ENCODE measurements around the gene FAHD1.

DNA sequence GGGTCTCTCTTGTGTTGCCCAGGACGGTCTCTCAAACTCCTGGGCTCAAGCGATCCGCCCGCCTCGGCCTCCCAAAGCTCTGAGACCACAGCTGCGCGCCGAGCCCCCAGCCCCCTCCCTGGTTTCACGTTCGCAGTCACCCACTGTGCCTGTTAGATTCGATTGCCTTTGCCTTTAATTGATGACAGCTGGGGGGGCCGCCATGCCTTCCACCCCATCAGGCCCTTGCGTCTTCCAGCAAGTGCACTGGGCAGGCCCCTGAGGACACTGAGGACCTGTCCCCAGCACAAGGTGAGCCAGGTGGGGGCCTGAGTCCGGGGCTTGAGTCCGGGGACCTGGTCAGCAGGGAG is 36.8 kb upstream of the FAHD1 start:
- TF ChIP-seq EZH2phosphoT487 (IDR thresholded peaks at IDR 0.05; ENCODE audit: insufficient read depth, low read depth): no peak
- no peak for TF ChIP-seq EZH2 (IDR thresholded peaks at IDR 0.05; ENCODE audit: insufficient read depth, poor library complexity, severe bottlenecking)

Measured in GM23248 (cell line).